ENCODE measurements around the gene MIPOL1.
"Not testable (repeated sequence)": the region's sequence is repeated elsewhere in the genome, so short reads cannot be mapped to it uniquely, and the experiment has no call there.

The MIPOL1 gene

DNA sequence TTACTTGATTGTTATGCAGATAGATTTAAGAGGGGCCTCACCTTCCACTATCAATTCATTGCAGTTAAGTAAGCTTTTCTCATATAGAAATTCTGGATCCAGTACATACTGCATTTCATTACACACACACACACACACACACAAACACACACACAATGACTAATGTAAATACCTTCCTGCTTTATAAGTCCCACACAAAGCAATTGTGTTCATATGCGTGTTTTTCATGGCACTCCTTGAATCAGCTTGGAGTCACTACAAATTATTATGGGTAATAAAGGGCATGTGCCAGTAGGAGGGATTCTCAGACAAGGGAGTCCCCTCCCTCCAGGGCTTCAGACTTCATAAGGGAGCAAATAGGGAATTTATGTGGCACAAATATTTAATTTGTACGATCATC lies 4.5 kb downstream of the MIPOL1 start:
- no peaks in the 10 kb centered on the region for H3K36me3 ChIP-seq (ENCODE audit: control insufficient read depth in 5 of 5, insufficient read depth in 5 of 5, low read length in 5 of 5)
- peaks cover 0 to 10% (median 8%) of the 10 kb centered on the region in 5 donors for H3K4me1 ChIP-seq (ENCODE audit: control insufficient read depth in 5 of 5, insufficient read depth in 5 of 5, low read length in 5 of 5)
- no peak overlapping the region for H3K27ac ChIP-seq (ENCODE audit: low read depth, low read length)
- no peak overlapping the region for H3K4me3 ChIP-seq (ENCODE audit: low read depth in 1 of 5, low read length in 5 of 5)
- H3K9me3 ChIP-seq (ENCODE audit: control insufficient read depth in 5 of 5, low read length in 5 of 5), result peaks cover 0 to 6% (median 3%) of the 10 kb centered on the region in 5 donors
- no peak overlapping the region for H3K9ac ChIP-seq (ENCODE audit: low read length in 5 of 5)
- no peaks in the 10 kb centered on the region for H3K27me3 ChIP-seq (ENCODE audit: control insufficient read depth in 5 of 5, insufficient read depth in 4 of 5, low read length in 5 of 5)

DNA sequence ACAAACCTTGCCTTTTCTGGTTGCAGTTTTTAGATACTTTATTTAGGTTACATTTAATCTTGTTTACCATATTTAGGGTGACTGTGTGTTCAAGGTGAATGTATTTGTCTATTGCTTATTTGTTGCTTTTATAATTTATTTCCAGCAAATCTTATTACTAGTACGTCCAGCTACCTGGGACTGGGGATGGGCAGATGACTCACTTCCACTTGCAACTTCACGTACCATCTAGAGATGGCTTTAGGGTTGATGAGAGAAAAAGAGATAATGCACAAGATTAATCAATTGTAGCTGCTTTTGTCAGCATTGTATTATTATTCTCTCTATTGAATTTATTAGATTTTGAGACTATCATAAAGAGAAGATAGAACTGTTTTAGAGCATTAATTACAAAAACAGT lies 5.1 kb downstream of the MIPOL1 start:
- peaks cover 0 to 6% (median 3%) of the 10 kb centered on the region in 5 donors for H3K9me3 ChIP-seq (ENCODE audit: control insufficient read depth in 5 of 5, low read length in 5 of 5)
- no peaks in the 10 kb centered on the region for H3K27me3 ChIP-seq (ENCODE audit: control insufficient read depth in 5 of 5, insufficient read depth in 4 of 5, low read length in 5 of 5)
- no peaks in the 10 kb centered on the region for H3K36me3 ChIP-seq (ENCODE audit: control insufficient read depth in 5 of 5, insufficient read depth in 5 of 5, low read length in 5 of 5)
- H3K27ac ChIP-seq (ENCODE audit: low read depth, low read length), result no peak overlapping the region
- H3K4me1 ChIP-seq (ENCODE audit: control insufficient read depth in 5 of 5, insufficient read depth in 5 of 5, low read length in 5 of 5), result peaks cover 0 to 8% (median 7%) of the 10 kb centered on the region in 5 donors
- H3K4me3 ChIP-seq (ENCODE audit: low read depth in 1 of 5, low read length in 5 of 5), result no peak overlapping the region
- no peak overlapping the region for H3K9ac ChIP-seq (ENCODE audit: low read length in 5 of 5)

DNA sequence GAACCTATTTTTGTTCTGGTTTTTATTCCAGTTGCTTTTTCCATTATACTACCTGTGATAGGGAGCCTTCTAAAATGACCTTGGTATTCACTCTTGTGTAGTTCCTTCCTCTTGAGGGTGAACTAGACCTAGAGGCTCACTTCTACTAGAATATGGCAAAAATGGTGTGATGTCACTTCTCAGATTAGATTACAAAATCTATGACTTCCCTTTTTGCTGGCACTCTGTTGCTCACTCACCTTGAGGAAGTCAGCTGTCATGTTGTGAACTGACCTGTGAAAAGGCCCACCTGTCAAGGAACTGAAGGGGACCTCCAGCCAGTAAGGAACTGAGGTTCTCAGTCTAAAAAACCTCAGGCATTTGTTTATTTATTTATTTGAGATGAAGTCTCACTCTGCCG lies 5.7 kb downstream of the MIPOL1 start:
- H3K27ac ChIP-seq (ENCODE audit: low read depth, low read length), result no peak overlapping the region
- H3K4me3 ChIP-seq (ENCODE audit: low read depth in 1 of 5, low read length in 5 of 5), result no peak overlapping the region
- peaks cover 0 to 5% (median 3%) of the 10 kb centered on the region in 5 donors for H3K4me1 ChIP-seq (ENCODE audit: control insufficient read depth in 5 of 5, insufficient read depth in 5 of 5, low read length in 5 of 5)
- peaks cover 0 to 6% (median 3%) of the 10 kb centered on the region in 5 donors for H3K9me3 ChIP-seq (ENCODE audit: control insufficient read depth in 5 of 5, low read length in 5 of 5)
- H3K27me3 ChIP-seq (ENCODE audit: control insufficient read depth in 5 of 5, insufficient read depth in 4 of 5, low read length in 5 of 5), result no peaks in the 10 kb centered on the region
- H3K36me3 ChIP-seq (ENCODE audit: control insufficient read depth in 5 of 5, insufficient read depth in 5 of 5, low read length in 5 of 5), result no peaks in the 10 kb centered on the region
- H3K9ac ChIP-seq (ENCODE audit: low read length in 5 of 5), result no peak overlapping the region

DNA sequence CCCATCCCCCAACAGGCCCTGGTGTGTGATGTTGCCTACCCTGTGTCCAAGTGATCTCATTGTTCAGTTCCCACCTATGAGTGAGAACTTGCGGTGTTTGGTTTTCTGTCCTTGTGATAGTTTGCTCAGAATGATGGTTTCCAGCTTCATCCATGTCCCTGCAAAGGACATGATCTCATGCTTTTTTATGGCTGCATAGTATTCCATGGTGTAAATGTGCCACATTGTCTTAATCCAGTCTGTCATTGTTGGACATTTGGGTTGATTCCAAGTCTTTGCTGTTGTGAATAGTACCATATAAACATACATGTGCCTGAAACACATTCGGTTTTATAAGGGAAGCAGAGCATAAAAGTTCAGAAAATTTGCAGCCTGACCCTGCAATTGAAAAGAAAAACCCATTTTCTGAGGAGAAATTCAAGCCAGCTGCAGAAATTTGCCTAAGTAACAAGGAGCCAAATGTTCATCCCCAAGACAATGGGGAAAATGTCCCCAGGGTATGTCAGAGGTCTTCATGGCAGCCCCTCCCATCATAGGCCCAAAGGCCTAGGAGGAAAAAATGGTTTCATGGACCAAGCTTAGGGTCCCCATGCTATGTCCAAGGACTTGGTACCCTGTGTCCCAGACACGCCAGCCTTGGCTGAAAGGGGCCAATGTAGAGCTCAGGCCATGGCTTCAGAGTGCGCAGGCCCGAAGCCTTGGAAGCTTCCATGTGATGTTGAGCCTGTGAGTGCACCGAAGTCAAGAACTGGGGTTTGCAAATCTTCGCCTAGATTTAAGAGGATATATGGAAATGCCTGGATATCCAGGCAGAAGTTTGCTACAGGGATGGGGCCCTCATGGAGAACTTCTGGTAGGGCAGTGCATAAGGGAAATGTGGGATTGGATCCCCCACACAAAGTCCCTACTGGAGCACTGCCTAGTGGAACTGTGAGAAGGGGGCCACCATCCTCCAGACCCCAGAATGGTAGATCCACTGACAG lies 8.2 kb downstream of the MIPOL1 start:
- not testable (repeated sequence) for H3K27ac ChIP-seq (ENCODE audit: low read depth, low read length); H3K36me3 ChIP-seq (ENCODE audit: control insufficient read depth in 5 of 5, insufficient read depth in 5 of 5, low read length in 5 of 5); H3K27me3 ChIP-seq (ENCODE audit: control insufficient read depth in 5 of 5, insufficient read depth in 4 of 5, low read length in 5 of 5); H3K4me3 ChIP-seq (ENCODE audit: low read depth in 1 of 5, low read length in 5 of 5); H3K9ac ChIP-seq (ENCODE audit: low read length in 5 of 5); H3K4me1 ChIP-seq (ENCODE audit: control insufficient read depth in 5 of 5, insufficient read depth in 5 of 5, low read length in 5 of 5); H3K9me3 ChIP-seq (ENCODE audit: control insufficient read depth in 5 of 5, low read length in 5 of 5)

DNA sequence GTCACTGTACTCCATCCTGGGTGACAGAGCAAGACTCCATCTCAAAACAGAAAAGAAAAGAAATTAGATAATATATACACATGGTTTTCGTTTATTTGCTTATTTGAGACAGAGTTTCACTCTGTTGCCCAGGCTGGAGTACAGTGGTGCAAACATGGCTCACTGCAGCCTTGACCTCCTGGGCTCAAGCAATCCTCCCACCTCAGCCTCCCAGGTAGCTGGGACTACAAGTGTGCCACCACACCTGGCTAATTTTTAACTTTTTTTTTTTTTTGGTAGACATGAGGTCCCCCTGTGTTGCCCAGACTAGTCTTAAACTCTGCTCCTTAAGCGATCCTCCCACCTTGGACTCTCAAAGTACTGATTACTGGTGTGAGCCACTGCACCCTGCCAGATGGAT lies 11.9 kb downstream of the MIPOL1 start:
- not testable (repeated sequence) for H3K27me3 ChIP-seq (ENCODE audit: control insufficient read depth in 5 of 5, insufficient read depth in 4 of 5, low read length in 5 of 5); H3K9ac ChIP-seq (ENCODE audit: low read length in 5 of 5)

DNA sequence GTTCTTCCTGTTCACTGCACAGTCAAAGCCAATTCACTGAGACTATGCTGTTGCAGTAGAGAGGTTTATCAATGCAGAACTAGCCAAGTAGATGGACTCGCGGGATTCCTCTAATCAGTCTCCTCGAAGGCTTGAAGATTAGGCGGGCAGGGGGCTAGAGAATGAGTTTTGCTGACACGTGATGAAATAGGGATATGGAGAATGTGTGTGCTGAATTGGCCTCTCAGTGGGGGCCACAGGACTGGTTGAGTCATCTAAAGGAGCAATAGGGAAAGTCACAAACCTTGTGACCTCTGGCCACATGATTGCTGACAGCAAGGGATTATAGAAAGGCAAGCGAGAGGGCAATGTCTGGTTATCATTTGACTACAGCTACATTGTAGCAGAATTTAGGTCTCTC lies 12.7 kb downstream of the MIPOL1 start:
- peaks cover 0 to 6% (median 3%) of the 10 kb centered on the region in 5 donors for H3K9me3 ChIP-seq (ENCODE audit: control insufficient read depth in 5 of 5, low read length in 5 of 5)
- H3K27me3 ChIP-seq (ENCODE audit: control insufficient read depth in 5 of 5, insufficient read depth in 4 of 5, low read length in 5 of 5), result no peaks in the 10 kb centered on the region
- no peak overlapping the region for H3K4me3 ChIP-seq (ENCODE audit: low read depth in 1 of 5, low read length in 5 of 5)
- H3K9ac ChIP-seq (ENCODE audit: low read length in 5 of 5), result no peak overlapping the region
- H3K36me3 ChIP-seq (ENCODE audit: control insufficient read depth in 5 of 5, insufficient read depth in 5 of 5, low read length in 5 of 5), result no peaks in the 10 kb centered on the region
- no peak overlapping the region for H3K27ac ChIP-seq (ENCODE audit: low read depth, low read length)
- no peaks in the 10 kb centered on the region for H3K4me1 ChIP-seq (ENCODE audit: control insufficient read depth in 5 of 5, insufficient read depth in 5 of 5, low read length in 5 of 5)

More for the DNA sequence above, 11.9 kb downstream of the MIPOL1 start:
- not testable (repeated sequence) for H3K9me3 ChIP-seq (ENCODE audit: control insufficient read depth in 5 of 5, low read length in 5 of 5); H3K4me3 ChIP-seq (ENCODE audit: low read depth in 1 of 5, low read length in 5 of 5); H3K36me3 ChIP-seq (ENCODE audit: control insufficient read depth in 5 of 5, insufficient read depth in 5 of 5, low read length in 5 of 5); H3K4me1 ChIP-seq (ENCODE audit: control insufficient read depth in 5 of 5, insufficient read depth in 5 of 5, low read length in 5 of 5); H3K27ac ChIP-seq (ENCODE audit: low read depth, low read length)

DNA sequence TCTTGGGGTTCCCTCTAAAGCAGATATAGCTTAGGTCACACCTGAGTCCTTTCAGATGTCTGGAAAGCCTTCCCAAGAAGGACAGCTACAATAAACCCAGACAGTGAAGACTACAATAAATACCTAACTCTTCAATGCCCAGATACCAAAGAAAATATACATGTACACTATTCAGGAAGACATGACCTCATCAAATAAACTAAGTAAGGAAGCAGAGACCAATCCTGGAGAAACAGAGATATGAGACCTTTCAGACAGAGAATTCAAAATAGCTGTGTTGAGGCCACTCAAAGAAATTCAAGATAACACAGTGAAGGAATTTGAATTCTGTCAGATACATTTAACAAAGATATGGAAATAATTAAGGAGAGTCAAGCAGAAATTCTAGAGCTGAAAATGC lies 15.3 kb downstream of the MIPOL1 start:
- no peaks in the 10 kb centered on the region for H3K36me3 ChIP-seq (ENCODE audit: control insufficient read depth in 5 of 5, insufficient read depth in 5 of 5, low read length in 5 of 5)
- H3K27ac ChIP-seq (ENCODE audit: low read depth, low read length), result no peak overlapping the region
- no peak overlapping the region for H3K4me3 ChIP-seq (ENCODE audit: low read depth in 1 of 5, low read length in 5 of 5)
- H3K9me3 ChIP-seq (ENCODE audit: control insufficient read depth in 5 of 5, low read length in 5 of 5), result no peaks in the 10 kb centered on the region
- no peak overlapping the region for H3K9ac ChIP-seq (ENCODE audit: low read length in 5 of 5)
- no peaks in the 10 kb centered on the region for H3K27me3 ChIP-seq (ENCODE audit: control insufficient read depth in 5 of 5, insufficient read depth in 4 of 5, low read length in 5 of 5)
- H3K4me1 ChIP-seq (ENCODE audit: control insufficient read depth in 5 of 5, insufficient read depth in 5 of 5, low read length in 5 of 5), result no peaks in the 10 kb centered on the region

DNA sequence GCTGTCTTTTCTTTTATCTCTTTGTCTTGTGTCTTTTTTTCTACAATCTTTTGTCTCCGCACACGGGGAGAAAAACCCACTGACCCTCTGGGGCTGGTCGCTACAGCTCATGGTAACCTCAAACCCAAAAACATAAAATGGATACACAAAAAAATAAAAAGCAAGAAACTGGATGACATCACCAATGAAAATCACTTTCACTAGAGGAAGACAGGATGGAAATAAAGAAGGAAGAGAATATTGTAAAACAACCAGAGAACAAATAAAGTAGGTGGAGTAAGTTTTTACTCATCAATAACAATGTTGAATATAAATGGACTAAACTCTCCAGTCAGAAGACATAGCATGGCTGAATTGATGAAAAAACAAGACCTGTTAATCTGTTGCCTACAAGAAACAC lies 17.6 kb downstream of the MIPOL1 start:
- H3K9ac ChIP-seq (ENCODE audit: low read length in 5 of 5), result no peak overlapping the region
- no peaks in the 10 kb centered on the region for H3K4me1 ChIP-seq (ENCODE audit: control insufficient read depth in 5 of 5, insufficient read depth in 5 of 5, low read length in 5 of 5)
- no peaks in the 10 kb centered on the region for H3K27me3 ChIP-seq (ENCODE audit: control insufficient read depth in 5 of 5, insufficient read depth in 4 of 5, low read length in 5 of 5)
- no peaks in the 10 kb centered on the region for H3K9me3 ChIP-seq (ENCODE audit: control insufficient read depth in 5 of 5, low read length in 5 of 5)
- H3K4me3 ChIP-seq (ENCODE audit: low read depth in 1 of 5, low read length in 5 of 5), result no peak overlapping the region
- no peaks in the 10 kb centered on the region for H3K36me3 ChIP-seq (ENCODE audit: control insufficient read depth in 5 of 5, insufficient read depth in 5 of 5, low read length in 5 of 5)
- no peak overlapping the region for H3K27ac ChIP-seq (ENCODE audit: low read depth, low read length)

DNA sequence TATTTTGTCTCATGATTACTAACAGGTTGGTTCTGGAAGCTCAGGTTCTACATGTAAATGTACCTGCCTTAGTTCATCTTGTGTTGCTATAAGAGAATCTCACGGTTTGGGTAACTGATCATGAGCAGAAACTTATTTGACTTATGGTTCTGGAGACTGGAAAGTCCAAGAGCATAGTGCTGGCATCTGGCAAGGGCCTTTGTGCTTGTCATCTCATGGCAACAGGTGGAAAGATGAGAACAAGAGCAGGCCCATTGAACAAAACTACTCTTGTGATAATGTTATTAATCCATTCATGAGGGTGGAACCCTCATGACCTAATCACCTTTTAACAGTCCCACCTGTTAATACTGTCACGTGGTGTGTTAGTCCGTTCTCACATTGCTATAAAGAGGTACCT lies 23.3 kb downstream of the MIPOL1 start:
- Histone ChIP-seq H3K9me3 (ENCODE audit: control insufficient read depth in 5 of 5, low read length in 5 of 5) (peaks cover 0 to 5% (median 0%) of the 10 kb centered on the region in 5 donors), H3K27me3 (ENCODE audit: control insufficient read depth in 5 of 5, insufficient read depth in 4 of 5, low read length in 5 of 5) (no peaks in the 10 kb centered on the region), H3K36me3 (ENCODE audit: control insufficient read depth in 5 of 5, insufficient read depth in 5 of 5, low read length in 5 of 5) (no peaks in the 10 kb centered on the region), H3K4me1 (ENCODE audit: control insufficient read depth in 5 of 5, insufficient read depth in 5 of 5, low read length in 5 of 5) (no peaks in the 10 kb centered on the region), H3K27ac (ENCODE audit: low read depth, low read length) (no peak overlapping the region), H3K9ac (ENCODE audit: low read length in 5 of 5) (no peak overlapping the region), H3K4me3 (ENCODE audit: low read depth in 1 of 5, low read length in 5 of 5) (no peak overlapping the region)

DNA sequence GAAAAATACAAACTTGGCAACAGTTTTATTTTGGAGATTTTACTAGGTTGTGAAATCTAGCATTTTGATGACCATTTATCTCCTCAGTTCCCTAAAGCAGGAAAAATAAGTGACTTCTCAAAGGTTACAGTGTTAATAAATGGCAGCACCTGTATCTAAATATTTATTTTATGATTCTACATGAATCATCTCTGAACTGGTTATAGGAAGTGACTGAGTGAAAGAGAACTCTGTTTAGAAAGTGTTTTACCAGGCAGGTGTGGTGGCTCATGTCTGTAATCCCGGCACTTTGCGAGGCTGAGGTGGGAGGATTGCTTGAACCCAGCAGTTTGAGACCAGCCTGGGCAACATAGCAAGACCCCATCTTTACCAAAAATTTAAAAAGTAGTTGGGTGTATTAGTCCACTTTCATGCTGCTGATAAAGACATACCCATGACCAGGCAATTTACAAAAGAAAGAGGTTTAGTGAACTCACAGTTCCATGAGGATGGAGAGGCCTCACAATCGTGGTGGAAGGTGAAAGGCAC lies 26.3 kb downstream of the MIPOL1 start:
- Histone ChIP-seq H3K36me3 (ENCODE audit: control insufficient read depth in 5 of 5, insufficient read depth in 5 of 5, low read length in 5 of 5) (no peaks in the 10 kb centered on the region), H3K9me3 (ENCODE audit: control insufficient read depth in 5 of 5, low read length in 5 of 5) (peaks cover 0 to 5% (median 0%) of the 10 kb centered on the region in 5 donors), H3K4me3 (ENCODE audit: low read depth in 1 of 5, low read length in 5 of 5) (no peak overlapping the region), H3K4me1 (ENCODE audit: control insufficient read depth in 5 of 5, insufficient read depth in 5 of 5, low read length in 5 of 5) (no peaks in the 10 kb centered on the region), H3K27ac (ENCODE audit: low read depth, low read length) (no peak overlapping the region), H3K27me3 (ENCODE audit: control insufficient read depth in 5 of 5, insufficient read depth in 4 of 5, low read length in 5 of 5) (no peaks in the 10 kb centered on the region), H3K9ac (ENCODE audit: low read length in 5 of 5) (no peak overlapping the region)

Data from subcutaneous abdominal adipose tissue (tissue), 5 donors.